ENCODE measurements around the gene SCAPER. TPM values are rescaled to one million over a fixed set of nuclear protein-coding genes. Genes with fewer than 3 reads are reported as not detected.

The SCAPER gene
- total RNA-seq, 4 donors from 2014 or later = 18.7 to 22.4 (median 19.2) TPM

GRCh38 chr15:76366714-76367113 lies 538.4 kb downstream of the SCAPER start:
- Histone ChIP-seq H3K27ac (replicated peaks in 1 of 4) (no peak overlapping the region), H3K36me3 (no peaks in the 10 kb centered on the region), H3K4me1 (peaks cover 7 to 16% (median 12%) of the 10 kb centered on the region in 4 donors), H3K9me3 (no peaks in the 10 kb centered on the region), H3K4me3 (no peak overlapping the region), H3K27me3 (no peaks in the 10 kb centered on the region)
- no peak for TF ChIP-seq CTCF (IDR thresholded peaks at IDR 0.05)
- no peak for TF ChIP-seq POLR2AphosphoS5 (IDR thresholded peaks at IDR 0.05)
- no peak for TF ChIP-seq EP300 (IDR thresholded peaks at IDR 0.05)
- TF ChIP-seq POLR2A (IDR thresholded peaks at IDR 0.05; ENCODE audit: low read depth) = no peak
- intact Hi-C loops (cut with DNase I) = no loop called here
- 90% methylated on average over 1 of the region's 1 CpG for WGBS
- no peak for DNase-seq (ENCODE audit: extremely low spot score)

GRCh38 chr15:76363251-76363650 lies 541.9 kb downstream of the SCAPER start:
- H3K27ac ChIP-seq (replicated peaks in 1 of 4) = no peak overlapping the region
- no peak for DNase-seq (ENCODE audit: extremely low spot score)
- H3K36me3 ChIP-seq = peaks cover 0 to 10% (median 4%) of the 10 kb centered on the region in 4 donors
- no peaks in the 10 kb centered on the region for H3K27me3 ChIP-seq
- TF ChIP-seq CTCF (IDR thresholded peaks at IDR 0.05) (no peak), EP300 (IDR thresholded peaks at IDR 0.05) (no peak), POLR2A (IDR thresholded peaks at IDR 0.05; ENCODE audit: low read depth) (no peak), POLR2AphosphoS5 (IDR thresholded peaks at IDR 0.05) (no peak)
- H3K4me1 ChIP-seq = peaks cover under 1 to 12% (median 7%) of the 10 kb centered on the region in 4 donors
- intact Hi-C loops (cut with DNase I) = no loop called here
- no peaks in the 10 kb centered on the region for H3K9me3 ChIP-seq
- 90% methylated on average over 2 of the region's 2 CpGs for WGBS
- H3K4me3 ChIP-seq = no peak overlapping the region

GRCh38 chr15:76360416-76360815 lies 544.7 kb downstream of the SCAPER start:
- intact Hi-C loops (cut with DNase I) = no loop called here
- WGBS = 81% methylated on average over 3 of the region's 3 CpGs
- H3K36me3 ChIP-seq = peaks cover 0 to 12% (median 4%) of the 10 kb centered on the region in 4 donors

GRCh38 chr15:76359152-76359551 lies 546.0 kb downstream of the SCAPER start:
- peaks cover 0 to 12% (median 4%) of the 10 kb centered on the region in 4 donors for H3K36me3 ChIP-seq
- H3K27me3 ChIP-seq = no peaks in the 10 kb centered on the region
- H3K27ac ChIP-seq (replicated peaks in 1 of 4) = no peak overlapping the region
- intact Hi-C loops (cut with DNase I) = no loop called here
- 100% methylated on average over 3 of the region's 3 CpGs for WGBS
- DNase-seq (ENCODE audit: extremely low spot score) = no peak
- TF ChIP-seq EP300 (IDR thresholded peaks at IDR 0.05) = no peak
- no peak for TF ChIP-seq CTCF (IDR thresholded peaks at IDR 0.05)
- TF ChIP-seq POLR2A (IDR thresholded peaks at IDR 0.05; ENCODE audit: low read depth) = no peak
- no peak for TF ChIP-seq POLR2AphosphoS5 (IDR thresholded peaks at IDR 0.05)
- no peak overlapping the region for H3K4me3 ChIP-seq
- no peaks in the 10 kb centered on the region for H3K9me3 ChIP-seq
- no peaks in the 10 kb centered on the region for H3K4me1 ChIP-seq

More at GRCh38 chr15:76360416-76360815, 544.7 kb downstream of the SCAPER start:
- no peak overlapping the region for H3K27ac ChIP-seq (replicated peaks in 1 of 4)
- no peaks in the 10 kb centered on the region for H3K4me1 ChIP-seq
- TF ChIP-seq CTCF (IDR thresholded peaks at IDR 0.05) = no peak
- no peak for TF ChIP-seq EP300 (IDR thresholded peaks at IDR 0.05)
- no peak for TF ChIP-seq POLR2AphosphoS5 (IDR thresholded peaks at IDR 0.05)
- TF ChIP-seq POLR2A (IDR thresholded peaks at IDR 0.05; ENCODE audit: low read depth) = no peak
- H3K27me3 ChIP-seq = no peaks in the 10 kb centered on the region
- DNase-seq (ENCODE audit: extremely low spot score) = no peak
- no peaks in the 10 kb centered on the region for H3K9me3 ChIP-seq
- H3K4me3 ChIP-seq = no peak overlapping the region

- TF ChIP-seq POLR2AphosphoS5 (IDR thresholded peaks at IDR 0.05) (no peak), EP300 (IDR thresholded peaks at IDR 0.05) (no peak), CTCF (IDR thresholded peaks at IDR 0.05) (no peak), POLR2A (IDR thresholded peaks at IDR 0.05; ENCODE audit: low read depth) (no peak)
- Histone ChIP-seq H3K27me3 (no peaks in the 10 kb centered on the region), H3K4me1 (no peaks in the 10 kb centered on the region), H3K27ac (replicated peaks in 1 of 4) (no peak overlapping the region), H3K36me3 (peaks cover 0 to 12% (median 4%) of the 10 kb centered on the region in 4 donors), H3K4me3 (no peak overlapping the region), H3K9me3 (no peaks in the 10 kb centered on the region)
- intact Hi-C loops (cut with DNase I) = no loop called here
- 94% methylated on average over 3 of the region's 3 CpGs for WGBS
- DNase-seq (ENCODE audit: extremely low spot score) = no peak
Measured at GRCh38 chr15:76358453-76358852, 546.7 kb downstream of the SCAPER start.

All from esophagus muscularis mucosa (tissue), 4 donors.